Caco-2 (cell line): ENCODE data around the gene PLPP7. TPM values are rescaled to one million over a fixed set of nuclear protein-coding genes. Genes with fewer than 3 reads are reported as not detected.

Experiments
- BruUV-seq: library from RNA; stranded (reverse); fragments of 400-500 nt; replicated peaks from 2 replicates; lab custom pipeline; 2021; lab: Mats Ljungman, UMichigan
- CTCF ChIA-PET: fragments of 300-600 bp; sonication (Branson Sonifier 250); formaldehyde crosslinking; loops from one replicate; lab custom pipeline; 2022; ENCODE audit warnings: antibody characterized with exemption; lab: Charles Lee
- POLR2A ChIA-PET: fragments of 300-600 bp; sonication (Branson Sonifier 250); formaldehyde crosslinking; loops from one replicate; lab custom pipeline; 2022; ENCODE audit warnings: antibody characterized with exemption; lab: Charles Lee
- DNase-seq, 2 experiments: peaks; one replicate each; pipeline versions ENCODE4 v3.0.0 to v3.0.0-alpha.2; 2020 to 2022
- H3K27me3 ChIP-seq: replicated peaks from 2 replicates; pipeline ENCODE4 v1.6.0; 2011; ENCODE audit warnings: low read length; ENCODE audit not compliant: control insufficient read depth, insufficient read depth
- H3K36me3 ChIP-seq: 2 replicates; pipeline ENCODE4 v1.5.1; 2011; ENCODE audit warnings: low read length; ENCODE audit not compliant: control insufficient read depth, insufficient read depth
- H3K4me1 ChIP-seq: fragments of 250-450 bp; sonication (Bioruptor Pico); 2 replicates; pipeline ENCODE4 v1.5.1; 2020; ENCODE audit warnings: mild to moderate bottlenecking
- H3K4me3 ChIP-seq: 2 replicates; pipeline ENCODE4 v1.5.1; 2011; ENCODE audit warnings: low read depth, mild to moderate bottlenecking, control low read depth, low read length
- H3K9me3 ChIP-seq: fragments of 250-450 bp; sonication (Bioruptor Pico); 2 replicates; pipeline ENCODE4 v1.5.1; 2020; ENCODE audit warnings: mild to moderate bottlenecking, moderate library complexity
- H3K27ac Mint-ChIP-seq: one replicate; pipeline ENCODE4 v1.8.0; 2022; ENCODE audit warnings: mixed read lengths; ENCODE audit not compliant: unreplicated experiment
- H3K27me3 Mint-ChIP-seq: one replicate; pipeline ENCODE4 v1.8.0; 2022; ENCODE audit warnings: mixed read lengths; ENCODE audit not compliant: insufficient read depth, unreplicated experiment
- H3K36me3 Mint-ChIP-seq: one replicate; pipeline ENCODE4 v1.8.0; 2022; ENCODE audit warnings: mild to moderate bottlenecking, mixed read lengths; ENCODE audit not compliant: insufficient read depth, unreplicated experiment
- H3K4me1 Mint-ChIP-seq: one replicate; pipeline ENCODE4 v1.8.0; 2022; ENCODE audit warnings: low read depth, mixed read lengths; ENCODE audit not compliant: unreplicated experiment
- H3K4me3 Mint-ChIP-seq: one replicate; pipeline ENCODE4 v1.8.0; 2022; ENCODE audit warnings: mild to moderate bottlenecking, moderate library complexity, mixed read lengths; ENCODE audit not compliant: unreplicated experiment
- H3K9me3 Mint-ChIP-seq: one replicate; pipeline ENCODE4 v1.8.0; 2022; ENCODE audit warnings: mixed read lengths; ENCODE audit not compliant: unreplicated experiment
- intact Hi-C: fragments of 100-400 bp; cut with micrococcal nuclease; formaldehyde crosslinking; loops from one replicate; pipeline ENCODE4 v1.10.0; 2022; ENCODE audit not compliant: unreplicated experiment
- total RNA-seq: library from RNA; stranded (reverse); gene quantifications from 2 replicates; pipeline ENCODE4 v1.2.3, GENCODE V29; 2022
- TF ChIP-seq, protein P1 (sequence below), 2 experiments: fragments of 200-600 bp in 1 of 2; IDR thresholded peaks; 1 replicate in 1 of 2; 2 replicates in 1 of 2; pipeline versions ENCODE4 v1.5.1 to v1.8.0; 2011 to 2022; ENCODE audit warnings: antibody characterized with exemption in 1 of 2, control low read depth in 1 of 2, inconsistent platforms in 1 of 2, low read depth in 1 of 2, low read length in 1 of 2, mild to moderate bottlenecking in 1 of 2, moderate library complexity in 1 of 2; ENCODE audit not compliant: insufficient read depth in 1 of 2, severe bottlenecking in 1 of 2, unreplicated experiment in 1 of 2

PLPP7 gene
- total RNA-seq, 1 experiment from 2014 or later = 0.11 TPM

DNA sequence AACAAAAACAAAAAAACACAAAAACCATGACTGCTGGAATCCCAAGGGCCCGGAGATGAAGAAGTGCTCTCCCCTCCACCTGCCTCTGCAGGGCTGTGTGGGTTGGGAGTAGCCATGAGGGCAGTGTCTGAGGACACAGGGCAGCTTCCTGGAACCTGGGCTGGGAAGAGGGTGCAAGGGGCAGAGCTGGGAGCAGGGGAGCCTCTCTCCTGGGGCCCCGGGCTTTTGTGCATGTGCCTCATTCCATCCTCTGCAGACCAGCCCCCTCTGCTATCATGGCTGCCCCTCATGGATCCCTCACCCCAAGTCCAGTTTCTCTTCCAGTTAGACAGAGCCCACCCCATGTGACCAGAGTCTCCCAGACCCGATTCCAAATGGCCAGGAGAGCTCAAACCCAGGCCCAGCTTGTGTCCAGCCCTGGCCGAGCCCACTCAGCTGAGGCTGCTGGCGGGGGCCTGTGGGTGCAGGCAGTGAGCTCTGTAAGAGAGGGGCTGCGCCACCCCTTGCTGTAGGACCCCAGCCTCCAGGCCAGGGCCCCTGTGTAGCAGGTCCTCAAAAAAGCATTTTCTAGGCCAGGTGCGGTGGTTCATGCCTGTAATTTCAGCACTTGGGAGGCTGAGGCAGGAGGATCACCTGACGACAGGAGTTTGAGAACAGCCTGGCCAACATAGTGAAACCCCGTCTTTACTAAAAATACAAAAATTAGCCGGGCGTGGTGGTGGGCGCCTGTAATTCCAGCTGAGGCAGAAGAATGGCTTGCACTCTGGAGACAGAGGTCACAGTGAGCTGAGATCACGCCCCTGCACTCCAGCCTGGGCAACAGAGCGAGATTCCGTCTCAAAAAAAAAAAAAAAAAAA is 44.5 kb downstream of the PLPP7 start:
- Mint-ChIP-seq H3K9me3 (no peaks in the 10 kb centered on the region), H3K27ac (no peak overlapping the region), H3K4me1 (peaks cover 7% of the 10 kb centered on the region), H3K27me3 (no peaks in the 10 kb centered on the region), H3K4me3 (no peak overlapping the region), H3K36me3 (no peaks in the 10 kb centered on the region)
- ChIA-PET POLR2A (no interaction called here), CTCF (no interaction called here)
- intact Hi-C loops = loop anchor here (10.0 kb wide), 1 partner anchor 99 kb away; no protein-coding TSS in a partner anchor
- Histone ChIP-seq H3K27me3 (no peaks in the 10 kb centered on the region), H3K36me3 (no peaks in the 10 kb centered on the region), H3K4me1 (peaks cover 8% of the 10 kb centered on the region; the same call in 1 of the 2 replicates), H3K9me3 (no peaks in the 10 kb centered on the region), H3K4me3 (no peak overlapping the region)
- no TSS peak for BruUV-seq
- TF ChIP-seq, protein P1, sequence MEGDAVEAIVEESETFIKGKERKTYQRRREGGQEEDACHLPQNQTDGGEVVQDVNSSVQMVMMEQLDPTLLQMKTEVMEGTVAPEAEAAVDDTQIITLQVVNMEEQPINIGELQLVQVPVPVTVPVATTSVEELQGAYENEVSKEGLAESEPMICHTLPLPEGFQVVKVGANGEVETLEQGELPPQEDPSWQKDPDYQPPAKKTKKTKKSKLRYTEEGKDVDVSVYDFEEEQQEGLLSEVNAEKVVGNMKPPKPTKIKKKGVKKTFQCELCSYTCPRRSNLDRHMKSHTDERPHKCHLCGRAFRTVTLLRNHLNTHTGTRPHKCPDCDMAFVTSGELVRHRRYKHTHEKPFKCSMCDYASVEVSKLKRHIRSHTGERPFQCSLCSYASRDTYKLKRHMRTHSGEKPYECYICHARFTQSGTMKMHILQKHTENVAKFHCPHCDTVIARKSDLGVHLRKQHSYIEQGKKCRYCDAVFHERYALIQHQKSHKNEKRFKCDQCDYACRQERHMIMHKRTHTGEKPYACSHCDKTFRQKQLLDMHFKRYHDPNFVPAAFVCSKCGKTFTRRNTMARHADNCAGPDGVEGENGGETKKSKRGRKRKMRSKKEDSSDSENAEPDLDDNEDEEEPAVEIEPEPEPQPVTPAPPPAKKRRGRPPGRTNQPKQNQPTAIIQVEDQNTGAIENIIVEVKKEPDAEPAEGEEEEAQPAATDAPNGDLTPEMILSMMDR (IDR thresholded peaks at IDR 0.05; ENCODE audit: insufficient read depth in 1 of 2, low read depth in 1 of 2, low read length in 1 of 2, severe bottlenecking in 1 of 2, unreplicated experiment in 1 of 2) = no peak
- peak in 1 of 2 experiments; percentile 29 for DNase-seq

DNA sequence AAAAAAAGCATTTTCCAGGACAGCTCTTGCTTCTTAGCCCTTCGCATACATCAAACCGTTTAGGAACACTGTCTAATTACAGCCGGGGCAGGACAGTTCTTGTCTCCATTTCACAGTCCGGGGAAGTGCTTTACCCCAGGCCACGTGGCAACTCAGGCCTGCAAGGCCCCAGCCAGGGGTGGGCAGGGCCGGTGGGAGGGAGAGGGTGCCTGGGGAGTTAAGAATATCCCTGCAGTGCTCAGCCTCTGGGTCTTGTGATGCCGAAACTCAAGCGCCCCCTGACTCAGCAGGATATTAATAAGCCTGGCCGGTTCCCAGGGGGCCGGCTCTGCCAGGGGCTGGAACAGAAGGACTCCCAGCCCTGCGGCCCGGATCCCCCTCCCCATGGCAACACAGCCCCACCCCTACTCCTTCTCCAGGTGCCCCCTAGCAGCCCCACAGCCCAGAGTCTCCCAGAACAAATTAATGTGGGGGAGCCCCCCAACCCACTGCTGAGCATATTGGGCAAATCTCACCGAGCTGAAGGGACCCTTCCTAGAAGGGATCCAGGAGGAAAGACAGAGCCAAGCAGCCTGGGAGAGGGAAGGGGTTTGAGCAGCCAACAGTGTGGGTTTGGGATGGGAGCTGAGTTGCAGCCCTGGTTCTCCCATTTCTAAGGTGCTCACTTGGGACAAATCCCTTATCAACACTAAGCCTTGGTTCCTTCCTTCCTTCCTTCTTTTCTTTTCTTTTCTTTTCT is 45.3 kb downstream of the PLPP7 start:
- H3K4me3 ChIP-seq = no peak overlapping the region
- H3K4me1 Mint-ChIP-seq = peaks cover 7% of the 10 kb centered on the region
- TF ChIP-seq, protein P1 (IDR thresholded peaks at IDR 0.05; ENCODE audit: insufficient read depth in 1 of 2, low read depth in 1 of 2, low read length in 1 of 2, severe bottlenecking in 1 of 2, unreplicated experiment in 1 of 2) = no peak
- no peaks in the 10 kb centered on the region for H3K36me3 Mint-ChIP-seq
- ChIA-PET POLR2A (no interaction called here), CTCF (interaction anchor here (0.6 kb wide), 1 partner anchor 31 kb away, joined by 3 read pairs; no protein-coding TSS in a partner anchor)
- H3K4me1 ChIP-seq = peaks cover 4% of the 10 kb centered on the region; the same call in 1 of the 2 replicates
- no peaks in the 10 kb centered on the region for H3K9me3 ChIP-seq
- no TSS peak for BruUV-seq
- intact Hi-C loops = loop anchor here (5.0 to 10.0 kb wide), 2 partner anchors 57 to 100 kb away; partner anchors contain the start of gene FAM78A
- peak in 1 of 2 experiments; percentile 23 for DNase-seq
- H3K36me3 ChIP-seq = no peaks in the 10 kb centered on the region
- no peak overlapping the region for H3K4me3 Mint-ChIP-seq
- no peaks in the 10 kb centered on the region for H3K27me3 Mint-ChIP-seq
- H3K27me3 ChIP-seq = no peaks in the 10 kb centered on the region
- no peaks in the 10 kb centered on the region for H3K9me3 Mint-ChIP-seq
- H3K27ac Mint-ChIP-seq = no peak overlapping the region

DNA sequence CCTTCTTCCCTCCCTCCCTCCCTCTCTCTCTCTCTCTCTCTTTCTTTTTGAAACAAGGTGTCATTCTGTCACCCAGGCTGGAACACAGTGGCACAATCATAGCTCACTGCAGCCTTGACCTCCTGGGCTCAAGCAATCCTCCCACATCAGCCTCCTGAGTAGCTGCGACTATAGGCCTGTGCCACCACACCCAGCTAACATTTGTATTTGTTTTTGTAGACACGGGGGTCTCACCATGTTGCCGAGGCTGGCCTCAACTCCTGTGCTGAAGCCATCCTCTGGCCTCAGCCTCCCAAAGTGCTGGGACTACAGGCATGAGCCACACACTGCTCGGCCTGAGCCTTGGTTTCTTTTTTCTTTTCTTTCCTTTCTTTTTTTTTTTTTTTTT is 45.8 kb downstream of the PLPP7 start:
- Mint-ChIP-seq H3K27me3 (no peaks in the 10 kb centered on the region), H3K36me3 (no peaks in the 10 kb centered on the region), H3K9me3 (no peaks in the 10 kb centered on the region), H3K4me3 (no peak overlapping the region), H3K27ac (no peak overlapping the region), H3K4me1 (peaks cover 7% of the 10 kb centered on the region)
- DNase-seq = peak in 1 of 2 experiments; percentile 23
- no TSS peak for BruUV-seq
- ChIA-PET CTCF (interaction anchor here (0.6 to 0.7 kb wide), 4 partner anchors 32 to 289 kb away, joined by 3 to 5 read pairs (median 4); partner anchors contain the start of gene NUP214), POLR2A (no interaction called here)
- intact Hi-C loops = loop anchor here (5.0 to 10.0 kb wide), 2 partner anchors 58 to 101 kb away; partner anchors contain the start of gene FAM78A
- H3K9me3 ChIP-seq = no peaks in the 10 kb centered on the region
- H3K4me3 ChIP-seq = no peak overlapping the region
- TF ChIP-seq, protein P1 (IDR thresholded peaks at IDR 0.05; ENCODE audit: insufficient read depth in 1 of 2, low read depth in 1 of 2, low read length in 1 of 2, severe bottlenecking in 1 of 2, unreplicated experiment in 1 of 2) = no peak
- peaks cover 4% of the 10 kb centered on the region; the same call in 1 of the 2 replicates for H3K4me1 ChIP-seq
- no peaks in the 10 kb centered on the region for H3K27me3 ChIP-seq
- no peaks in the 10 kb centered on the region for H3K36me3 ChIP-seq
